IPS-15b (cell line): Measurements from ENCODE around the gene CT47C1.

Experiments used
- H3K27me3 ChIP-seq: one replicate; pipeline ENCODE4 v1.6.1; 2013; ENCODE audit warnings: low read length; ENCODE audit not compliant: control insufficient read depth, insufficient read depth
- H3K36me3 ChIP-seq: one replicate; pipeline ENCODE4 v1.6.1; 2013; ENCODE audit warnings: low read length; ENCODE audit not compliant: control insufficient read depth, insufficient read depth
- H3K4me1 ChIP-seq: one replicate; pipeline ENCODE4 v1.6.1; 2013; ENCODE audit warnings: mild to moderate bottlenecking, low read length; ENCODE audit not compliant: control insufficient read depth, insufficient read depth
- H3K4me3 ChIP-seq: one replicate; pipeline ENCODE4 v1.5.1; 2013; ENCODE audit warnings: low read depth, low read length
- H3K9ac ChIP-seq: one replicate; pipeline ENCODE4 v1.6.1; 2013; ENCODE audit warnings: low read depth, mild to moderate bottlenecking, low read length
- H3K9me3 ChIP-seq: one replicate; pipeline ENCODE4 v1.6.1; 2013; ENCODE audit warnings: mild to moderate bottlenecking, low read length; ENCODE audit not compliant: control insufficient read depth, insufficient read depth

The CT47C1 gene

GRCh38 chrX:119121341-119121740 is 48.5 kb downstream of the CT47C1 start:
- Histone ChIP-seq H3K4me3 (no peak overlapping the region), H3K9ac (no peak overlapping the region), H3K36me3 (no peaks in the 10 kb centered on the region), H3K4me1 (no peaks in the 10 kb centered on the region), H3K9me3 (no peaks in the 10 kb centered on the region), H3K27me3 (no peaks in the 10 kb centered on the region)
